Body of pancreas (tissue), 4 donors: Measurements from ENCODE around the gene PACS1.

ENCODE experiments used
- POLR2A ChIP-seq, 3 donors: fragments of 450-650 bp; IDR thresholded peaks; one replicate each; pipeline ENCODE4 v1.6.1; 2016; ENCODE audit warnings: antibody characterized with exemption in 3 of 3, mild to moderate bottlenecking in 2 of 3
- TF ChIP-seq, protein P1 (sequence below), 7 experiments: fragments of 450-650 bp in 4 of 7; fragments of 200-600 bp in 3 of 7; sonication (generic) in 3 of 7; IDR thresholded peaks; one replicate each; pipeline ENCODE4 v1.5.1; 2016 to 2019; ENCODE audit warnings: antibody characterized with exemption in 7 of 7

DNA sequence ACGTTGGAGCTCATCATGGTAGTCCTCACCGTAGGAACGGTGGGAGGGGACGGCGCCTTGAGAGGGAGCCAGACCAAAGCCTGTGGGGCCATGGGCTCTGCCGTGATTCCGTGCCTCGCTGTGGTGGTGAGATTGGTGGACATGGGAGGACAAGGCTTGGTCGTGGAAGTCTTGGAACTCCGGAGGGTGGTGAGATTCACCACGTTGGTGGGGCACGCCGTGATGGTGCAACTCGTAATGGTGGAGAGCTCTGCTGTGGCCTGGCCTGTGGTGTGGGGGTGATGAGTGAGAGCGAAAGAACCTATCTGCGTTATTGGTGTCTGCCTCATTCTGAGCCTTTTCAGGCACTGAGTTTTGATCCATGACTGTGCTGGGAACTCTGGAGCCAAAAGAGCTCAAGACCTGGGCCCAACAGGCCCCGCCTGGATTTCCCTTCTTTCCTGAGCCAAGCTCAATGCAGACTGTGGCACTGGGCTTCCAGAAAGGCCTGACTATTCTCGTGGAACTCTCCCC is 44.0 kb upstream of the PACS1 start, which contains the start of gene CATSPER1:
- TF ChIP-seq, protein P1, sequence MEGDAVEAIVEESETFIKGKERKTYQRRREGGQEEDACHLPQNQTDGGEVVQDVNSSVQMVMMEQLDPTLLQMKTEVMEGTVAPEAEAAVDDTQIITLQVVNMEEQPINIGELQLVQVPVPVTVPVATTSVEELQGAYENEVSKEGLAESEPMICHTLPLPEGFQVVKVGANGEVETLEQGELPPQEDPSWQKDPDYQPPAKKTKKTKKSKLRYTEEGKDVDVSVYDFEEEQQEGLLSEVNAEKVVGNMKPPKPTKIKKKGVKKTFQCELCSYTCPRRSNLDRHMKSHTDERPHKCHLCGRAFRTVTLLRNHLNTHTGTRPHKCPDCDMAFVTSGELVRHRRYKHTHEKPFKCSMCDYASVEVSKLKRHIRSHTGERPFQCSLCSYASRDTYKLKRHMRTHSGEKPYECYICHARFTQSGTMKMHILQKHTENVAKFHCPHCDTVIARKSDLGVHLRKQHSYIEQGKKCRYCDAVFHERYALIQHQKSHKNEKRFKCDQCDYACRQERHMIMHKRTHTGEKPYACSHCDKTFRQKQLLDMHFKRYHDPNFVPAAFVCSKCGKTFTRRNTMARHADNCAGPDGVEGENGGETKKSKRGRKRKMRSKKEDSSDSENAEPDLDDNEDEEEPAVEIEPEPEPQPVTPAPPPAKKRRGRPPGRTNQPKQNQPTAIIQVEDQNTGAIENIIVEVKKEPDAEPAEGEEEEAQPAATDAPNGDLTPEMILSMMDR (IDR thresholded peaks at IDR 0.05), result no peak
- TF ChIP-seq POLR2A (IDR thresholded peaks at IDR 0.05), result no peak
